Esophagus (tissue), 2 donors: ENCODE measurements around the gene UNCX. TPM values are rescaled to one million over a fixed set of nuclear protein-coding genes. Genes with fewer than 3 reads are reported as not detected.

Experiments used
- H3K27ac ChIP-seq, 2 donors: one replicate each; pipeline ENCODE4 v1.5.1; 2013; ENCODE audit warnings: low read depth in 2 of 2, mild to moderate bottlenecking in 2 of 2, inconsistent platforms in 1 of 2, low read length in 1 of 2, moderate library complexity in 1 of 2
- H3K27me3 ChIP-seq, 2 donors: one replicate each; pipeline ENCODE4 v1.6.1; 2013; ENCODE audit warnings: low read length in 2 of 2, control low read depth in 1 of 2, mild to moderate bottlenecking in 1 of 2; ENCODE audit not compliant: insufficient read depth in 2 of 2, control insufficient read depth in 1 of 2
- H3K36me3 ChIP-seq, 2 donors: one replicate each; pipeline ENCODE4 v1.6.1; 2013; ENCODE audit warnings: low read length in 1 of 2; ENCODE audit not compliant: control insufficient read depth in 2 of 2, insufficient read depth in 2 of 2
- H3K4me1 ChIP-seq, 2 donors: one replicate each; pipeline ENCODE4 v1.6.1; 2013; ENCODE audit warnings: low read length in 1 of 2; ENCODE audit not compliant: control insufficient read depth in 2 of 2, insufficient read depth in 2 of 2
- H3K4me3 ChIP-seq, 2 donors: one replicate each; pipeline ENCODE4 v1.5.1; 2013; ENCODE audit warnings: low read length in 2 of 2, mild to moderate bottlenecking in 2 of 2, low read depth in 1 of 2, moderate library complexity in 1 of 2
- H3K9me3 ChIP-seq, 2 donors: one replicate each; pipeline ENCODE4 v1.6.1; 2013; ENCODE audit warnings: mild to moderate bottlenecking in 2 of 2, low read depth in 1 of 2, low read length in 1 of 2, moderate library complexity in 1 of 2; ENCODE audit not compliant: control insufficient read depth in 2 of 2, insufficient read depth in 1 of 2
- WGBS, 2 donors: extraction: QIAGEN DNeasy Blood & Tissue Kit; methylation state at CpG; one replicate each; pipeline ENCODE4 v1.1.7; 2013; 5-methylcytosine and 5-hydroxymethylcytosine counted together
- polyA plus RNA-seq, 2 donors: library from polyadenylated mRNA; stranded (reverse); fragments of 200-250 nt; gene quantifications; one replicate each; pipeline ENCODE4 v1.2.3, GENCODE V29; 2013
- donor health status: healthy with polysubstance abuse.
- donor health status: Bipolar disorder and iron deficiency.

Gene UNCX
- polyA plus RNA-seq, 2 donors: not detected

GRCh38 chr7:1230411-1231213, 2.1 kb upstream of the UNCX start:
- Histone ChIP-seq H3K9me3 (no peaks in the 10 kb centered on the region), H3K27me3 (peaks cover 5 to 72% of the 10 kb centered on the region in 2 donors), H3K27ac (no peak overlapping the region), H3K4me1 (peaks cover 0 to 1% of the 10 kb centered on the region in 2 donors), H3K36me3 (no peaks in the 10 kb centered on the region), H3K4me3 (no peak overlapping the region)
- 10 to 15% methylated on average over 64 of the region's 64 CpGs for WGBS, 2 donors

GRCh38 chr7:1231214-1232102, 1.2 kb upstream of the UNCX start:
- WGBS, 2 donors: 7 to 9% methylated on average over 39 to 40 of the region's 40 CpGs
- Histone ChIP-seq H3K36me3 (no peaks in the 10 kb centered on the region), H3K27ac (no peak overlapping the region), H3K4me3 (no peak overlapping the region), H3K4me1 (peaks cover 0 to 5% of the 10 kb centered on the region in 2 donors), H3K9me3 (no peaks in the 10 kb centered on the region), H3K27me3 (peaks cover 8 to 78% of the 10 kb centered on the region in 2 donors)

GRCh38 chr7:1232103-1232466, 587 bp upstream of the UNCX start:
- no peak overlapping the region for H3K27ac ChIP-seq
- 10% methylated on average over 12 of the region's 12 CpGs for WGBS, 2 donors
- peaks cover 0 to 5% of the 10 kb centered on the region in 2 donors for H3K4me1 ChIP-seq
- no peak overlapping the region for H3K4me3 ChIP-seq
- H3K36me3 ChIP-seq: no peaks in the 10 kb centered on the region
- peaks cover 12 to 78% of the 10 kb centered on the region in 2 donors for H3K27me3 ChIP-seq
- no peaks in the 10 kb centered on the region for H3K9me3 ChIP-seq

- 4 to 5% methylated on average over 48 to 73 of the region's 73 CpGs for WGBS, 2 donors
- no peaks in the 10 kb centered on the region for H3K36me3 ChIP-seq
- H3K4me3 ChIP-seq: no peak overlapping the region
- H3K9me3 ChIP-seq: no peaks in the 10 kb centered on the region
- H3K4me1 ChIP-seq: peaks cover 0 to 8% of the 10 kb centered on the region in 2 donors
- H3K27ac ChIP-seq: no peak overlapping the region
- H3K27me3 ChIP-seq: peaks cover 23 to 82% of the 10 kb centered on the region in 2 donors
These were observed 819 bp downstream of the UNCX start for GRCh38 chr7:1233333-1234048.

GRCh38 chr7:1234049-1234880, 1.6 kb downstream of the UNCX start:
- Histone ChIP-seq H3K4me1 (peaks cover 0 to 8% of the 10 kb centered on the region in 2 donors), H3K27ac (no peak overlapping the region), H3K36me3 (no peaks in the 10 kb centered on the region), H3K9me3 (no peaks in the 10 kb centered on the region), H3K27me3 (peaks cover 28 to 85% of the 10 kb centered on the region in 2 donors), H3K4me3 (no peak overlapping the region)
- 9 to 12% methylated on average over 30 of the region's 30 CpGs for WGBS, 2 donors

- Histone ChIP-seq H3K4me3 (no peak overlapping the region), H3K27me3 (peaks cover 30 to 82% of the 10 kb centered on the region in 2 donors), H3K4me1 (peaks cover 0 to 8% of the 10 kb centered on the region in 2 donors), H3K36me3 (no peaks in the 10 kb centered on the region), H3K9me3 (no peaks in the 10 kb centered on the region), H3K27ac (no peak overlapping the region)
- WGBS, 2 donors: 7% methylated on average over 37 of the region's 37 CpGs
These were observed 2.3 kb downstream of the UNCX start for GRCh38 chr7:1234881-1235500.

GRCh38 chr7:1235501-1236131, 2.9 kb downstream of the UNCX start:
- H3K27ac ChIP-seq: no peak overlapping the region
- 3 to 5% methylated on average over 59 to 66 of the region's 66 CpGs for WGBS, 2 donors
- H3K4me3 ChIP-seq: no peak overlapping the region
- peaks cover 0 to 8% of the 10 kb centered on the region in 2 donors for H3K4me1 ChIP-seq
- H3K27me3 ChIP-seq: peaks cover 30 to 88% of the 10 kb centered on the region in 2 donors
- H3K9me3 ChIP-seq: no peaks in the 10 kb centered on the region
- H3K36me3 ChIP-seq: no peaks in the 10 kb centered on the region

- Histone ChIP-seq H3K4me3 (peak overlapping the region in 1 of 2 donors; percentile 12), H3K4me1 (peaks cover 0 to 8% of the 10 kb centered on the region in 2 donors), H3K36me3 (no peaks in the 10 kb centered on the region), H3K27ac (no peak overlapping the region), H3K9me3 (no peaks in the 10 kb centered on the region), H3K27me3 (peaks cover 30 to 88% of the 10 kb centered on the region in 2 donors)
- WGBS, 2 donors: 2% methylated on average over 87 of the region's 87 CpGs; no CpG with 5 or more reads in 1 of the 2 donors
These were observed 3.5 kb downstream of the UNCX start for GRCh38 chr7:1236132-1236661.
